Activated CD4-positive, alpha-beta T cell treated with anti-CD3 and anti-CD28 coated beads for 36 hours (primary cell): ENCODE data around the gene STX10. TPM values are rescaled to one million over a fixed set of nuclear protein-coding genes. Genes with fewer than 3 reads are reported as not detected.

ENCODE experiments used
- ATAC-seq: fragments of 200-7000 bp; cut with Tn5 transposase; one replicate; pipeline ENCODE4 v1.10.0; 2021; ENCODE audit warnings: mild to moderate bottlenecking, moderate library complexity
- CTCF ChIA-PET: fragments of 350-600 bp; sonication (Branson Sonifier 250); formaldehyde crosslinking; loops from one replicate; lab custom pipeline; 2021; ENCODE audit warnings: antibody characterized with exemption; lab: Charles Lee
- POLR2A ChIA-PET: fragments of 350-600 bp; sonication (Branson Sonifier 250); formaldehyde crosslinking; loops from one replicate; lab custom pipeline; 2021; ENCODE audit warnings: antibody characterized with exemption, inconsistent platforms; lab: Charles Lee
- DNase-seq: peaks from one replicate; pipeline ENCODE4 v3.0.0-alpha.2; 2020
- H3K27ac Mint-ChIP-seq: one replicate; pipeline ENCODE4 v1.8.0; 2021; ENCODE audit warnings: mixed read lengths
- H3K27me3 Mint-ChIP-seq: one replicate; pipeline ENCODE4 v1.8.0; 2021; ENCODE audit warnings: mixed read lengths
- H3K36me3 Mint-ChIP-seq: one replicate; pipeline ENCODE4 v1.8.0; 2021; ENCODE audit warnings: low read depth, mixed read lengths
- H3K4me1 Mint-ChIP-seq: one replicate; pipeline ENCODE4 v1.8.0; 2021; ENCODE audit warnings: mixed read lengths
- H3K4me3 Mint-ChIP-seq: one replicate; pipeline ENCODE4 v1.8.0; 2021; ENCODE audit warnings: mild to moderate bottlenecking, moderate library complexity, mixed read lengths
- H3K9me3 Mint-ChIP-seq: one replicate; pipeline ENCODE4 v1.8.0; 2021; ENCODE audit warnings: low read depth, mixed read lengths
- intact Hi-C, 2 experiments: fragments of 100-400 bp; cut with DNase I in 1 of 2; cut with micrococcal nuclease in 1 of 2; formaldehyde crosslinking; loops; one replicate each; pipeline versions ENCODE4 v1.14.2 to v1.15.1; 2022 to 2024; cut with DNase I, micrococcal nuclease
- total RNA-seq, 2 experiments: library from RNA; stranded (reverse); gene quantifications; one replicate each; pipeline ENCODE4 v1.2.3, GENCODE V29; 2021

The STX10 gene
- total RNA-seq, 2 experiments from 2014 or later: 64.8 to 71.4 TPM

DNA sequence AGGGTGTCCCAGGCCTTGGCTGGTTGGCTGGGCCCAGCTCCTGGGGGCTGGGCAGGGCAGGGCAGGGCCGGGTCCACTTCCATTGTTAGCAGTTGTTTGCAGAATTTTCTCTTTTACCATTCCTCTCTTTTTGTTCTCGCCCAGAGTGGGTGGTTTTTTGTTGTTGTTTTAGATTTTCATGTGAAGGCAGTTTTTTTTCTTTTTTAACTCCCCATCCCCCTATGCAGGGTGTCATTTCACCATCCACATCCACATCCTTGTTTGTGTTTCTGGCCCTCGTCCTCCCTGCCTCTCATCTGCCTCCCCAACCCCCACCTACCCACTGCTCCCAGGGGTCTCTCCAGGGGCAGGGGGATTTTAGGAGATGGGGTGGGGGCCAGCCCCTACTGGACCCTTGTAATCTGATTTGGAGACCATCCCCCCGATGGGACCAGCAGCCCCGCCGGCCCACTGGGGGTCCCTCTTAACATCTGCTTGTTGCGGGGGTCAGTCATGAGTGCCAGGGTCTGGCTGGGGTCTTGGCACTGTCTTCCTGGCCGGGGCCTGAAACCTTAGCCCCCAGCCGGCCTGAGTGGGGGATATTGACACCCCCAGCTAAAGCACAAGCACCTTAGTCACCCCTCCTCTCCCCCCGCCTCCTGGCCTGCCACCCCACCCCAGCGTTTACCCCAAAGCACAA, 10.4 kb downstream of the STX10 start:
- ATAC-seq (no peak), DNase-seq (no peak)
- POLR2A ChIA-PET: no interaction called here
- H3K27me3 Mint-ChIP-seq: no peaks in the 10 kb centered on the region
- H3K9me3 Mint-ChIP-seq: no peaks in the 10 kb centered on the region
- no peak overlapping the region for H3K4me3 Mint-ChIP-seq
- peak overlapping the region; percentile 52 for H3K27ac Mint-ChIP-seq
- peaks cover 11% of the 10 kb centered on the region for H3K36me3 Mint-ChIP-seq
- intact Hi-C loops: no loop called here
- H3K4me1 Mint-ChIP-seq: no peaks in the 10 kb centered on the region
- CTCF ChIA-PET: no interaction called here

DNA sequence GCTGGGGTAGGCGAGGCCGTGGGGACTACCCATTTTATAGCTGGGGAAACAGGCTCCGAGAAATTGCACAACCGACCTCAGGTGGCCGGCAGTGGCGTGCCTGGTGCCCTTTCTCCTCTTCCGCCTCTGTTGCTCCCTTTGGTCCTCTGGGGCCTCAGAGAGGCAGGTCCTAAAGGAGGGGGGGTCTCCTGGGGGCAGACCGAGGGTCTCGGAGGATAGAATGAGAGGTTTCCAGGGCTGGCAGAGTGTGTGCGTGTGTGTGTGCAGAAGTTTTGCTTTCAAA, 11.3 kb downstream of the STX10 start:
- Mint-ChIP-seq H3K27me3 (no peaks in the 10 kb centered on the region), H3K4me3 (no peak overlapping the region), H3K4me1 (peaks cover 4% of the 10 kb centered on the region), H3K36me3 (peaks cover 9% of the 10 kb centered on the region), H3K27ac (no peak overlapping the region), H3K9me3 (no peaks in the 10 kb centered on the region)
- POLR2A ChIA-PET: no interaction called here
- intact Hi-C loops: no loop called here
- CTCF ChIA-PET: no interaction called here
- no peak for DNase-seq
- ATAC-seq: no peak

DNA sequence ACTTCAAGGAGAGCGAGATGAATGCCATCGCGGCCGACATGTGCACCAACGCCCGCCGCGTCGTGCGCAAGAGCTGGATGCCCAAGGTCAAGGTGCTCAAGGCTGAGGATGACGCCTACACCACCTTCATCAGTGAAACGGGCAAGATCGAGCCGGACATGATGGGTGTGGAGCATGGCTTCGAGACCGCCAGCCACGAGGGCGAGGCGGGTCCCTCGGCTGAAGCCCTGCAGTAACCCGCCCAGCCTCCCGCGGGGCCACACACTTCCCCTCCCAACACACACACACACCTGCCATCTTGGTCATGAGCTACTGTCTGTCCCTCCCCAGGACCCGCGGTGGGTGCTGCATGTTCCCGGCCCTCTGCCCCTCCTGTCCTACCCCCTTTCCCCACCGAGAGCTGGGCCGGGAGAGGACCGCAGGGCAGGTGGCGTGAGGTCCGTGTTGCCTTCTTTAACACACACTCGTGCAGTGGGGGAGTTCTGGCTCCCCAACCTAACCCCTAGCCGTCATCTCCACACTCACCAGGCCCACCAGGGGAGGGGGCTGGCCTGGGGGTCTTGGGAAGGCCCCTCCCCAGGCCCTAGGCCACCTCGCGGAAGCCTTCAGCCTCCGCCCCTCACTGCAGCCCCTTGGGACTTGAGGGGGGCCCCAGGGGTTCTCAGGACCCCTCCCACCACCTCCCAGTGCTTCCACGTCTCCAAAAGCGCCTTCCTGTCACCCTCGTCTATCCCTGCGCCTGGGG, 11.8 kb downstream of the STX10 start:
- no peak for ATAC-seq
- Mint-ChIP-seq H3K4me1 (peaks cover 8% of the 10 kb centered on the region), H3K4me3 (no peak overlapping the region), H3K9me3 (no peaks in the 10 kb centered on the region), H3K36me3 (peaks cover 13% of the 10 kb centered on the region), H3K27ac (no peak overlapping the region), H3K27me3 (no peaks in the 10 kb centered on the region)
- ChIA-PET POLR2A (no interaction called here), CTCF (no interaction called here)
- intact Hi-C loops: no loop called here
- no peak for DNase-seq

DNA sequence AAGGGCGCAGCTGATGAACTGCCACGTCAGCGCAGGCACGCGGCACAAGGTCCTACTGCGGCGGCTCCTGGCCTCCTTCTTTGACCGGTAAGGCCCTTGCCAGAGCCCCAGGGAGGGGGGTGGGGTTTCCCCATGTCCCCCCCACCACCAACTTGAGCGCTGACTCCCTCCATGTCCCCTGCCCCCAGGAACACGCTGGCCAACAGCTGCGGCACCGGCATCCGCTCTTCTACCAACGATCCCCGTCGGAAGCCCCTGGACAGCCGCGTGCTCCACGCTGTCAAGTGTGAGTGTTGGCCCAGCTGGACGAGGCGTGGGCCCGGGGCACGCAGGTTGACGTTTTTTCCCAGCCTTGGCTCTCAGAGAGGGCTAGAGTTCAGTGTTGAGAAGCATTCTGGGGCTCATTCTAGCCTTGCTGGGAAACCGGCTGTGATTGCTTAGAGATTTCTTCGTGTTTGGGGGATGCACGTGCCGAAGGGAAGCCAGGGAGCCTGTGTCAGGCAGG, 12.8 kb downstream of the STX10 start:
- H3K9me3 Mint-ChIP-seq: no peaks in the 10 kb centered on the region
- DNase-seq (no peak), ATAC-seq (no peak)
- H3K27ac Mint-ChIP-seq: no peak overlapping the region
- intact Hi-C loops: no loop called here
- ChIA-PET POLR2A (no interaction called here), CTCF (interaction anchor here (1.1 kb wide), 1 partner anchor 9 kb away, joined by 3 read pairs; no protein-coding TSS in a partner anchor)
- H3K4me3 Mint-ChIP-seq: no peak overlapping the region
- peaks cover 18% of the 10 kb centered on the region for H3K4me1 Mint-ChIP-seq
- H3K27me3 Mint-ChIP-seq: no peaks in the 10 kb centered on the region
- peaks cover 21% of the 10 kb centered on the region for H3K36me3 Mint-ChIP-seq

DNA sequence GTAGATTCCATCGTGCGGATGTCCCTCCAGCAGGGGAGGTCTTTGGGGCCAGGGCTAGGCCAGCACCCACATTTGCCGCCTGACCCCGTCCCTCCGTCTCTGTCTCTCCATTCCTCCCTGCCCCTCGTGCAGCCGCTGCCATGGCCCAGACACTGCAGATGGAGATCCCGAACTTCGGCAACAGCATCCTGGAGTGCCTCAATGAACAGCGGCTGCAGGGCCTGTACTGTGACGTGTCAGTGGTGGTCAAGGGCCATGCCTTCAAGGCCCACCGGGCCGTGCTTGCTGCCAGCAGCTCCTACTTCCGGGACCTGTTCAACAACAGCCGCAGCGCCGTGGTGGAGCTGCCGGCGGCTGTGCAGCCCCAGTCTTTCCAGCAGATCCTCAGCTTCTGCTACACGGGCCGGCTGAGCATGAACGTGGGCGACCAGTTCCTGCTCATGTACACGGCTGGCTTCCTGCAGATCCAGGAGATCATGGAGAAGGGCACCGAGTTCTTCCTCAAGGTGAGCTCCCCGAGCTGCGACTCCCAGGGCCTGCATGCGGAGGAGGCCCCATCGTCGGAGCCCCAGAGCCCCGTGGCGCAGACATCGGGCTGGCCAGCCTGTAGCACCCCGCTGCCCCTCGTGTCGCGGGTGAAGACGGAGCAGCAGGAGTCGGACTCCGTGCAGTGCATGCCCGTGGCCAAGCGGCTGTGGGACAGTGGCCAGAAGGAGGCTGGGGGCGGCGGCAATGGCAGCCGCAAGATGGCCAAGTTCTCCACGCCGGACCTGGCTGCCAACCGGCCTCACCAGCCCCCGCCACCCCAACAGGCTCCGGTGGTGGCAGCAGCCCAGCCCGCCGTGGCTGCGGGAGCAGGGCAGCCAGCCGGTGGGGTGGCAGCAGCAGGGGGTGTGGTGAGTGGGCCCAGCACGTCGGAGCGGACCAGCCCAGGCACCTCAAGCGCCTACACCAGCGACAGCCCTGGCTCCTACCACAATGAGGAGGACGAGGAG, 14.8 kb downstream of the STX10 start:
- Mint-ChIP-seq H3K4me1 (peaks cover 34% of the 10 kb centered on the region), H3K36me3 (peaks cover 27% of the 10 kb centered on the region), H3K27me3 (no peaks in the 10 kb centered on the region), H3K9me3 (no peaks in the 10 kb centered on the region), H3K4me3 (no peak overlapping the region), H3K27ac (no peak overlapping the region)
- CTCF ChIA-PET: interaction anchor here (0.5 kb wide), 1 partner anchor 1363 kb away, joined by 4 read pairs; no protein-coding TSS in a partner anchor
- intact Hi-C loops: no loop called here
- POLR2A ChIA-PET: no interaction called here
- ATAC-seq: no peak
- DNase-seq: no peak

DNA sequence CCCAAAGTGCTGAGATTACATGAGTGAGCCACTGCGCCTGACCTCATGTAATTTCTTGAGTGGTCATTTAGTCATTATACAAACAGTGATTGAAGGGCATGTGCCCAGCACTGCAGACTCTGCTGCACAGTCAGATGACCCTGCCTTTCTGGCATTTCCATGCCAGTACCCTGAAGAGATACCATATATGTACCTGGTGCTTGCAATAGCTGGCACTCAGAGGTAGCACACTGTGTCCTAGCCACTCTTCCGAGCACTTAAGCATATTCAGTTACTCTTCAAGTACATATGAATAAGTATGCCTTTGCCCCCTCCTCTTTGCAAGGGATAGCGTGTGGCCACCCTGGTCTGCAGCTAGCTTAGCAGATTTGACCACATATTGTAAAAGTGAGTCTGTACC, 15.5 kb downstream of the STX10 start:
- DNase-seq: no peak
- Mint-ChIP-seq H3K4me1 (peaks cover 34% of the 10 kb centered on the region), H3K27ac (no peak overlapping the region), H3K9me3 (no peaks in the 10 kb centered on the region), H3K4me3 (no peak overlapping the region), H3K27me3 (no peaks in the 10 kb centered on the region), H3K36me3 (peaks cover 27% of the 10 kb centered on the region)
- POLR2A ChIA-PET: no interaction called here
- intact Hi-C loops: no loop called here
- CTCF ChIA-PET: interaction anchor here (0.5 to 1.0 kb wide), 3 partner anchors 20 to 1363 kb away, joined by 4 read pairs; no protein-coding TSS in a partner anchor
- ATAC-seq: no peak

DNA sequence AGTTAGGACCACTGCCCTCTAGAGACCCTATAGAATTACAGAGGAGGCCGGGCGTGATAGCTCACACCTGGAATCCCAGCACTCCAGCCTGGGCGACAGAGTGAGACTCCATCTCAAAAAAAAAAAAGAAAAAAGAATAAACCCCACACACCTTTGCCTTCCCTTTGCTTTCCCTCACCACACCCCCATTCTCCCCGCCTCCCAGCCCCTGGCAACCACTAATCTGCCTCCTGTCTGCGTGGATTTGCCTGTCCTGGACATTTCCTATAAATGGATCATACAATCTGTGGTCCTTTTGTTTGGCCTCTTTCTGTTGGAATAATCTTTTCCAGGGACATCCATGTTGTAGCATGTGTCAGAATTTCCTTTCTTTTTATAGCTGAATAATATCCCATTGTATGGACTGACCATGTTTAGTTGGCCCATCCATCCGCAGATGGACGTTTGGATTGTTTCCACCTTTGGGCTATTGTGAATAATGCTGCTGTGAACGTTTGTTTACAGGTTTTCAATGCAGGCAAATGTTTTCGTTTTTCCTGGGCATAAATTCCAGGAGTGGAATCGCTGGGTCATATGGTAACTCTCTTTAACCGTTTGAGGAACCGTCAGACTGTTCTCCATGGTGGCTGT, 16.8 kb downstream of the STX10 start:
- H3K27me3 Mint-ChIP-seq: no peaks in the 10 kb centered on the region
- CTCF ChIA-PET: interaction anchor here (0.9 to 2.0 kb wide), 6 partner anchors 14 to 168 kb away, joined by 4 to 10 read pairs (median 5); partner anchors contain the start of genes IER2, NACC1 and STX10
- intact Hi-C loops: loop anchor here in 1 of 2 experiments (2.0 kb wide), 1 partner anchor 29 kb away; no protein-coding TSS in a partner anchor
- DNase-seq (no peak), ATAC-seq (no peak)
- H3K4me3 Mint-ChIP-seq: peak overlapping the region; percentile 43
- no peaks in the 10 kb centered on the region for H3K9me3 Mint-ChIP-seq
- peak overlapping the region; percentile 93 for H3K27ac Mint-ChIP-seq
- H3K4me1 Mint-ChIP-seq: peaks cover 36% of the 10 kb centered on the region
- peaks cover 27% of the 10 kb centered on the region for H3K36me3 Mint-ChIP-seq
- POLR2A ChIA-PET: interaction anchor here (0.6 to 1.5 kb wide), 3 partner anchors 16 to 128 kb away, joined by 3 to 9 read pairs (median 3); no protein-coding TSS in a partner anchor

DNA sequence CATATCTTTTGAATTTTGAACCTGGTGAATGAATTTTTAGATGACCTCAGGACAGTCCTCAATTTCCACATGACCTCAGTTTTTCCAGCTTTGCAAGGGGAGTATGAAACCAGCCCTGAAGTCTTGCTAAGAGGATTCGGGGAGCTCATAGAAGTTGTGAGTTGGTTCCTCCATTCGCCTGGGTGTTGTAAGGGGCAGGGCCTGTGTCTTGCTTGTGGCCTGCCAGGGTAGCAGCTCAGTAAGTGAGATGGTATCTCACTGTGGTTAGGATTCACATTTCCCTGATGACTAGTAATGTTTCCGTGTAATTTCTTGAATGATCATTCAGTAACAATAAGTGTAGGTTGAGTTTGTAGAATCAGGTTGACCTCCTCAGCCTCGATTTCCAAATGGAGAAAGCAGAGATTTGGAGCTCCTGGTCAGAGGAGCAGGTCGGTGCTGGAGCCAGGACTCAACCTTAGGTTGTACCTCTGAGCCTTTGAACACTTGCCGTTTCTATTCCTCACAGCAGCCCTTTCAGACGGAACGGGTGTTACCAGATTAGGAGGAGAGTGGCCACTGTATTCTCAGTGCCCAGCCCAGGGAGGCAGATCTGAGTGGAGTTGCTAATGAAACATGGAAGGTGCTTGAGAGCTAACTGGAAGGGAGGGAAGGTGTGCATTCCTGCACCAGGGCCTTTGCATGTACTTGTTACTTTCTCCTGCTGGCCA, 17.5 kb downstream of the STX10 start:
- Mint-ChIP-seq H3K4me1 (peaks cover 41% of the 10 kb centered on the region), H3K36me3 (peaks cover 25% of the 10 kb centered on the region), H3K9me3 (no peaks in the 10 kb centered on the region), H3K27ac (peak overlapping the region; percentile 93), H3K27me3 (no peaks in the 10 kb centered on the region), H3K4me3 (peak overlapping the region; percentile 43)
- intact Hi-C loops: loop anchor here (1.0 to 2.0 kb wide), 7 partner anchors 14 to 76 kb away; partner anchors contain the start of genes IER2 (in 1 of the 2), NACC1 (in 1 of the 2), STX10 (in 1 of the 2) and TRMT1 (in 1 of the 2)
- ATAC-seq (peak; percentile 98), DNase-seq (peak; percentile 81)
- POLR2A ChIA-PET: interaction anchor here (0.6 to 1.5 kb wide), 8 partner anchors 11 to 238 kb away, joined by 3 to 10 read pairs (median 4); no protein-coding TSS in a partner anchor
- CTCF ChIA-PET: interaction anchor here (0.6 to 2.0 kb wide), 14 partner anchors 12 to 167 kb away, joined by 3 to 10 read pairs (median 4); partner anchors contain the start of genes IER2, NACC1 and STX10

DNA sequence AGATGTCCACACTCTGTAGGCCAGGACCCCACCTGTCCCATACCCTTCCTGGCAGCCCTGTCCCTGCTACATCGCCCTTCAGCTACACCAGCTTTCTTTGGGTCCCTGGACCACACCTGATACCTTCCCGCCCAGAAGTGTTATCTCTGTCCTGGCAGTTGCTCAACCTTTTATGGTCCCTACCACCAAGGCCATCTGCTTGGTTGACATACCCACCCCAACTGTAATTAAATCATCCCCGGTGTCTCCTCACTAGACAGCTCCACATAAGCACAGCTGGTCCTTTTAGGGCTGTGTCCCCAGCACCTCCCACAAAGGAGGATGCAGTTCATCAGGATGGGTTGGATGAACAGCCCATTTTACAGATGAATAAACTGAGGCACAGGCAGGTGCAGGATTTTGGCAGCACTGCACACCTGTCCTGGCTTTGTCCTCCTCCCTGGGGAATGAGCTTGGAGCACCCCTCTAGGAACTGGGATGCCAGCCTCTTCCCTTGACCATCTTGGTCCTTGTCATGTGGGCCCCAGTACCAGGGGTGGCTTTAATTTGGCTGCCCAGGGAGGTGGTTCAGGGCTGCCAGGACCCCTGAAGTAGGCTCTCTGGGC, 19.2 kb downstream of the STX10 start:
- ChIA-PET POLR2A (no interaction called here), CTCF (interaction anchor here (1.3 to 2.0 kb wide), 3 partner anchors 10 to 64 kb away, joined by 3 to 10 read pairs (median 5); no protein-coding TSS in a partner anchor)
- no peaks in the 10 kb centered on the region for H3K9me3 Mint-ChIP-seq
- no peaks in the 10 kb centered on the region for H3K27me3 Mint-ChIP-seq
- H3K4me3 Mint-ChIP-seq: no peak overlapping the region
- intact Hi-C loops: no loop called here
- no peak for ATAC-seq
- H3K4me1 Mint-ChIP-seq: peaks cover 43% of the 10 kb centered on the region
- peaks cover 23% of the 10 kb centered on the region for H3K36me3 Mint-ChIP-seq
- H3K27ac Mint-ChIP-seq: peak overlapping the region; percentile 87
- DNase-seq: no peak
